HCT116 (cell line): ENCODE measurements around the gene STAU1. TPM values are rescaled to one million over a fixed set of nuclear protein-coding genes. Genes with fewer than 3 reads are reported as not detected.

Experiments used
- ATAC-seq: fragments of 200-7000 bp; cut with Tn5 transposase; 2 replicates; pipeline ENCODE4 v1.9.1; 2020; ENCODE audit warnings: mild to moderate bottlenecking, moderate library complexity
- BruUV-seq: library from RNA; stranded (reverse); fragments of 400-500 nt; replicated peaks from 2 replicates; lab custom pipeline; 2021; lab: Mats Ljungman, UMichigan
- CTCF ChIA-PET: fragments of 300-600 bp; sonication (Branson Sonifier 250); formaldehyde crosslinking; loops from one replicate; lab custom pipeline; 2021; ENCODE audit warnings: antibody characterized with exemption; lab: Charles Lee
- POLR2A ChIA-PET: fragments of 300-600, 350-600 bp; sonication (Branson Sonifier 250); formaldehyde crosslinking; loops from one replicate; lab custom pipeline; 2021; ENCODE audit warnings: antibody characterized with exemption; lab: Charles Lee
- RAD21 ChIA-PET, 2 experiments: fragments of 300-600 bp; sonication (Branson Sonifier 250); formaldehyde crosslinking; loops; one replicate each; lab custom pipeline; 2023; ENCODE audit warnings: low total read pairs in 2 of 2; ENCODE audit not compliant: uncharacterized antibody in 2 of 2, unreplicated experiment in 2 of 2, low non-redundant PET in 1 of 2; lab: Charles Lee
- DNase-seq: peaks from one replicate; pipeline ENCODE4 v3.0.0-alpha.2; 2010; ENCODE audit warnings: low read depth, low spot score
- H2AFZ ChIP-seq: fragments of 200-600 bp; shearing (Covaris generic), sonication (generic); 2 replicates; pipeline ENCODE4 v1.6.1; 2017; ENCODE audit warnings: low read depth, mixed run types, mixed read lengths, antibody characterized with exemption, low read length; ENCODE audit not compliant: poor library complexity, severe bottlenecking
- H3K27ac ChIP-seq: 2 replicates; pipeline ENCODE4 v1.5.1; 2012; ENCODE audit warnings: low read depth, low read length
- H3K27me3 ChIP-seq: fragments of 200-600 bp; sonication (generic); 2 replicates; pipeline ENCODE4 v1.6.1; 2016; ENCODE audit warnings: mixed run types, low read length, mixed read lengths; ENCODE audit not compliant: insufficient read depth
- H3K36me3 ChIP-seq, 2 experiments: fragments of 200-500 bp in 1 of 2; fragments of 200-600 bp in 1 of 2; sonication (Bioruptor generic) in 1 of 2; sonication (generic) in 1 of 2; 2 replicates each; pipeline versions ENCODE4 v1.5.1 to v1.6.1; 2014 to 2016; ENCODE audit warnings: low read length in 2 of 2, inconsistent platforms in 1 of 2, mixed read lengths in 1 of 2, mixed run types in 1 of 2; ENCODE audit not compliant: insufficient read depth in 2 of 2, control insufficient read depth in 1 of 2
- H3K4me1 ChIP-seq, 2 experiments: fragments of 200-600 bp in 1 of 2; sonication (generic) in 1 of 2; 2 replicates each; pipeline versions ENCODE4 v1.5.1 to v1.6.1; 2012 to 2017; ENCODE audit warnings: low read length in 2 of 2, inconsistent platforms in 1 of 2, mild to moderate bottlenecking in 1 of 2, mixed read lengths in 1 of 2, mixed run types in 1 of 2, moderate library complexity in 1 of 2; ENCODE audit not compliant: insufficient read depth in 2 of 2, control insufficient read depth in 1 of 2
- H3K4me2 ChIP-seq: fragments of 200-600 bp; sonication (generic); 2 replicates; pipeline ENCODE4 v1.6.1; 2017; ENCODE audit warnings: mixed run types, low read length, mixed read lengths
- H3K4me3 ChIP-seq, 2 experiments: fragments of 200-600 bp in 1 of 2; sonication (generic) in 1 of 2; replicated peaks in 1 of 2; 2 replicates each; pipeline ENCODE4 v1.5.1; 2011 to 2016; ENCODE audit warnings: low read length in 2 of 2, control low read depth in 1 of 2, low read depth in 1 of 2, mild to moderate bottlenecking in 1 of 2, mixed read lengths in 1 of 2, mixed run types in 1 of 2
- H3K79me2 ChIP-seq: fragments of 200-600 bp; sonication (generic); 2 replicates; pipeline ENCODE4 v1.6.1; 2017; ENCODE audit warnings: mild to moderate bottlenecking, mixed run types, low read length, moderate library complexity, mixed read lengths; ENCODE audit not compliant: insufficient read depth
- H3K9ac ChIP-seq: fragments of 200-600 bp; sonication (generic); 2 replicates; pipeline ENCODE4 v1.6.1; 2016; ENCODE audit warnings: low read length, mixed read lengths
- H3K9me2 ChIP-seq: fragments of 200-600 bp; sonication (generic), shearing (Covaris generic); 2 replicates; pipeline ENCODE4 v1.6.1; 2017; ENCODE audit warnings: mixed run types, mild to moderate bottlenecking, moderate library complexity; ENCODE audit not compliant: insufficient read depth
- H3K9me3 ChIP-seq, 2 experiments: fragments of 200-500 bp in 1 of 2; fragments of 200-600 bp in 1 of 2; sonication (Bioruptor generic) in 1 of 2; sonication (generic) in 1 of 2; 2 replicates each; pipeline ENCODE4 v1.6.1; 2014 to 2017; ENCODE audit warnings: low read length in 2 of 2, mixed read lengths in 2 of 2, inconsistent platforms in 1 of 2, low read depth in 1 of 2, mild to moderate bottlenecking in 1 of 2, mixed run types in 1 of 2, moderate library complexity in 1 of 2; ENCODE audit not compliant: control insufficient read depth in 1 of 2, insufficient read depth in 1 of 2
- H4K20me1 ChIP-seq: fragments of 200-600 bp; sonication (generic), shearing (Covaris generic); 2 replicates; pipeline ENCODE4 v1.6.1; 2017; ENCODE audit warnings: mixed run types, mild to moderate bottlenecking, moderate library complexity; ENCODE audit not compliant: insufficient read depth
- CBX3 ChIP-seq: IDR thresholded peaks from 2 replicates; pipeline ENCODE4 v1.6.1; 2012; ENCODE audit warnings: low read depth
- CEBPB ChIP-seq: IDR thresholded peaks from 2 replicates; pipeline ENCODE4 v1.6.1; 2012; ENCODE audit warnings: low read depth
- CTCF ChIP-seq, 3 experiments: fragments of 200-600 bp in 1 of 3; sonication (generic) in 1 of 3; IDR thresholded peaks in 2 of 3; conservative IDR thresholded peaks in 1 of 3; 2 replicates each; pipeline ENCODE4 v1.5.1; 2012 to 2017; ENCODE audit warnings: low read depth in 2 of 3, low read length in 2 of 3, antibody characterized with exemption in 1 of 3, borderline replicate concordance in 1 of 3, control low read depth in 1 of 3, mild to moderate bottlenecking in 1 of 3, mixed read lengths in 1 of 3, mixed run types in 1 of 3, moderate library complexity in 1 of 3; ENCODE audit not compliant: insufficient read depth in 1 of 3
- ELF1 ChIP-seq: IDR thresholded peaks from 2 replicates; pipeline ENCODE4 v1.6.1; 2012; ENCODE audit warnings: low read depth, borderline replicate concordance
- EZH2phosphoT487 ChIP-seq: fragments of 200-600 bp; IDR thresholded peaks from 2 replicates; pipeline ENCODE4 v1.6.1; 2018; ENCODE audit warnings: antibody characterized with exemption, borderline replicate concordance
- FOSL1 ChIP-seq: IDR thresholded peaks from 2 replicates; pipeline ENCODE4 v1.6.1; 2012; ENCODE audit warnings: low read depth
- JUND ChIP-seq: IDR thresholded peaks from 2 replicates; pipeline ENCODE4 v1.6.1; 2012
- MAX ChIP-seq: IDR thresholded peaks from 2 replicates; pipeline ENCODE4 v1.6.1; 2012
- POLR2A ChIP-seq: IDR thresholded peaks from 2 replicates; pipeline ENCODE4 v1.7.0; 2011; ENCODE audit warnings: borderline replicate concordance; ENCODE audit not compliant: insufficient read depth, insufficient read length; ENCODE audit errors: extremely low read depth
- POLR2AphosphoS5 ChIP-seq: IDR thresholded peaks from 2 replicates; pipeline ENCODE4 v1.6.1; 2011; ENCODE audit warnings: mild to moderate bottlenecking, low read depth, low read length, moderate library complexity
- SIN3A ChIP-seq: IDR thresholded peaks from 2 replicates; pipeline ENCODE4 v1.6.1; 2012; ENCODE audit warnings: low read depth
- SP1 ChIP-seq: IDR thresholded peaks from 2 replicates; pipeline ENCODE4 v1.6.1; 2012; ENCODE audit warnings: low read depth
- SRF ChIP-seq: IDR thresholded peaks from 2 replicates; pipeline ENCODE4 v1.6.1; 2012; ENCODE audit warnings: low read depth
- TCF7L2 ChIP-seq: IDR thresholded peaks from 2 replicates; pipeline ENCODE4 v1.7.0; 2011; ENCODE audit warnings: borderline replicate concordance, inconsistent platforms; ENCODE audit not compliant: insufficient read depth, insufficient read length; ENCODE audit errors: extremely low read depth
- YY1 ChIP-seq: IDR thresholded peaks from 2 replicates; pipeline ENCODE4 v1.6.1; 2011; ENCODE audit warnings: low read length, low read depth, moderate library complexity, mild to moderate bottlenecking; ENCODE audit not compliant: insufficient replicate concordance; ENCODE audit errors: extremely low read depth
- ZBTB33 ChIP-seq: IDR thresholded peaks from 2 replicates; pipeline ENCODE4 v1.6.1; 2011; ENCODE audit warnings: mild to moderate bottlenecking, low read length, moderate library complexity; ENCODE audit not compliant: insufficient replicate concordance; ENCODE audit errors: extremely low read depth
- ZFX ChIP-seq: fragments of 450-650 bp; IDR thresholded peaks from 2 replicates; pipeline ENCODE4 v1.6.1; 2017
- intact Hi-C: fragments of 100-400 bp; cut with micrococcal nuclease; formaldehyde crosslinking; loops from 2 replicates; pipeline ENCODE4 v1.10.0; 2022
- total RNA-seq: library from RNA; stranded (reverse); gene quantifications from one replicate; pipeline ENCODE4 v1.2.1, GENCODE V29; 2021; ENCODE audit not compliant: unreplicated experiment

Gene STAU1
- total RNA-seq, 1 experiment from 2014 or later = 90.3 TPM

- peaks cover 8% of the 10 kb centered on the region for H3K79me2 ChIP-seq
- RAD21 ChIA-PET = no interaction called here
- no peaks in the 10 kb centered on the region for H3K27me3 ChIP-seq
- POLR2A ChIA-PET = no interaction called here
- no peak for ATAC-seq
- H3K4me1 ChIP-seq = no peaks in the 10 kb centered on the region
- H3K27ac ChIP-seq = no peak overlapping the region
- no peak overlapping the region for H2AFZ ChIP-seq
- TF ChIP-seq FOSL1 (no peak), CTCF (IDR thresholded peaks at IDR 0.05 in 2 of 3, conservative IDR thresholded peaks at IDR 0.05 in 1 of 3; ENCODE audit: borderline replicate concordance in 1 of 3, insufficient read depth in 1 of 3, low read depth in 2 of 3, low read length in 2 of 3) (no peak), MAX (no peak), CBX3 (no peak), SRF (no peak), POLR2AphosphoS5 (no peak), JUND (no peak), ZBTB33 (no peak), ZFX (no peak), SP1 (no peak), TCF7L2 (no peak), EZH2phosphoT487 (no peak), POLR2A (no peak), CEBPB (no peak), YY1 (no peak), SIN3A (no peak), ELF1 (no peak)
- BruUV-seq = no TSS peak
- H4K20me1 ChIP-seq = no peaks in the 10 kb centered on the region
- no peaks in the 10 kb centered on the region for H3K9me2 ChIP-seq
- CTCF ChIA-PET = interaction anchor here (1.2 kb wide), 1 partner anchor 10 kb away, joined by 4 read pairs; no protein-coding TSS in a partner anchor
- no peak overlapping the region for H3K9ac ChIP-seq
- no peak overlapping the region for H3K4me3 ChIP-seq
- DNase-seq = no peak
- H3K9me3 ChIP-seq = no peaks in the 10 kb centered on the region
- intact Hi-C loops = no loop called here
- no peak overlapping the region for H3K4me2 ChIP-seq
- peaks cover 21 to 37% of the 10 kb centered on the region in 2 experiments for H3K36me3 ChIP-seq
Observed at GRCh38 chr20:49122920-49123319, 65.2 kb downstream of the STAU1 start.
